ENCODE measurements around the gene ARHGAP4.

ARHGAP4 gene

DNA sequence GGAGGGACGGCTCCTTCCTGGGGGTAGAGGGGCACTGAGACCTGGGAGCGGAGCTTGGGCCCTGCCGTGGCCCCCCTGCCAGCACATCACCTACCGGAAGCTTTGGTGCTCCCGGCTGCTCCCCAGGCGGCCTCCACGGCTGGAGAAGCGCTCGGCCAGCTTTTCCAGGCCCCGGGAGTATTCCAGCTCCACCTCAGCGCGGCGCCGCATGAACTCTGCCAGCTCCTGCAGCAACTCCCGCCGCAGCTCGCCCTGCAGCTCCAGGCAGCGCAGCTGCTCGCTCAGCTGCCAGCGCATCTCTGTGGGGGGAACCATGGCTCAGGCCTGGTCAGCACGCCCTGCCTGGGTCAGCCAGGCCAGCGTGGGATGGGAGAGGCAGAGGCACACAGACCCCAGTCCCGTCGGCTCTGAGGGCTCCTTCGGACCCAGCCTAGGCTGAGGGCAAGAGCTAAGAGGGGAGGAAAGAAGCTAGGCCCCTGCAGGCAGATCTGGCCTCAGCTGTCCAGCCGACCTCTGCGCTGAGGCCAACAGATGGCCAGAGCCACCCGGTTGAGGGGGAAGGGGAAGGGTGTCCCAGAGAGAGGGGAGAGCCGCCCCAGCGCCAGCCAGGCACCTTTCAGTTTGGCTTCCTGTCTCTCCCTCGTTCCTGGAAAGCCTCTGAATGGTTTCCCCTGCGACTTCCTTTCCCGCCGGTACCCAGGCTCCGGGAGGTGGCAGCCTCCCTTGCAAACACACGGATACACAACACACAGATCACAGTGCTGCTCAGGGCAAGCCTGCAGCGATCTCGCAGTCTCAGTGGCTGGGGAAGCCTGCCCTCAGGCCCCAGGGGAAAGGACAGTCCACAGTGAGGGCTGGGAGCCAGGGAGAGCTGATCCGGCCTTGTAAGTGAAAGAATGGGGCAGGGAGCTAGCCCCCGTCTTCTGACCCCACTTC is 4.3 kb downstream of the ARHGAP4 start:
- FAIRE-seq (no peak), DNase-seq (ENCODE audit: insufficient read length, low spot score) (no peak)
- no peak for TF ChIP-seq POLR2A (IDR thresholded peaks at IDR 0.05; ENCODE audit: low read depth, low read length)

DNA sequence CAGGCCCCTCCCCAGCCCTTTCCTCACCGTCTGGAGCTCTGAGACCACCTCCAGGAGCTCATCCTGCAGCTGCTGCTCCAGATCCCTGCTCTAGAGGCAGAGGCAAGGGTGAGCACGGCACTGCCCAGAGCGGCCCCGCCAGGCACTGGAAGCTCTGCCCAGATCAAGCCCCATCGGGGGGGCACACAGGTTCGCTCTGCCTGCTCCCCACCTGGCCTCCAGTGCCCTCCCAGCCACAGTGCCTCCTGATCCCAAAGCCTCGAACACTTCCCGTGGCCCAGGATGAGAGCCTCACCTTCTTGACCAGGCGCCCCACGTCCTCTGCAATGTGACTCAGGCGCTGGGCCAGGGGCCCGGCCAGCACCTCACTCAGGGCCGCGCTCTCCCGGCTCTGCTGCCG is 5.0 kb downstream of the ARHGAP4 start:
- DNase-seq (ENCODE audit: insufficient read length, low spot score) (no peak), FAIRE-seq (no peak)
- TF ChIP-seq POLR2A (IDR thresholded peaks at IDR 0.05; ENCODE audit: low read depth, low read length): no peak

DNA sequence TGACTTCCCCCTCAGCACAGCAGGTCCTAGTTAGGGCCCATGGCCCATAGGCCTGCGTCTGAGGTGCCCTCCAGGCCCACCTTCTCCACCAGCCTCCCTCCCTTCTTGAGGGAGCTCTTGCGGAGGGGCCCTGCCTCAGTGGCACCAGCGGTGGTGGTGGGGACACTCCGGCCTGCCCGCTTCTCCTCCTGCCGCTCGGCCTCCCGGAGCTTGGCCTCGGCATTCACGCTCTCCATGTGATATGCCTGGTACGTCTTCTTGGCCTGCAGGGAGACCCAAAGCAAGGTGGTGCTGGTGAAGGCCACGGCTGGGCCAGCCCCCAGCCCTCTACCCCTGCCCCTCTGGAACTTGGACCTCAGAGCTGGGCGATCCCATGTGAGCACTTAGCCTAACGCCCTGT is 5.5 kb downstream of the ARHGAP4 start:
- DNase-seq (ENCODE audit: insufficient read length, low spot score): no peak
- no peak for TF ChIP-seq POLR2A (IDR thresholded peaks at IDR 0.05; ENCODE audit: low read depth, low read length)
- FAIRE-seq: no peak

DNA sequence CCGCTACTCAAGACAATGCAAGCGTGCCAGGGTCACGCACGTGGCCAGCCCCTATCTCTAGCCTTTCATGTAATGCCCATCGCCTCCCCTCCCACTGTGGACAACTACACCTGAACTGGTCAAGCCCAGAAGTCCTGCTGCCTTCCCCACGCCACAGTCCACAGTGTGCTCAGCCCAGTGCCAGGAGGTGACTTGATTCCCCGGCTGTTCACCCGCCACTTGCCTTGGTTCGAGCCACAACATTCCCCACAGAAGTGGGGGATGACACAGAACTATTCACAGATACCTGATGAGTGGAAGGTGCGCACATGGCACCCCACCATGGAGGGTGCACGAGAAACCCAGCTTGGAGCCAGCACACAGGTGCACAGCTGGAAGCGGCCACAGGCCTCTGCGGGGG is 6.8 kb downstream of the ARHGAP4 start:
- TF ChIP-seq POLR2A (IDR thresholded peaks at IDR 0.05; ENCODE audit: low read depth, low read length): no peak

DNA sequence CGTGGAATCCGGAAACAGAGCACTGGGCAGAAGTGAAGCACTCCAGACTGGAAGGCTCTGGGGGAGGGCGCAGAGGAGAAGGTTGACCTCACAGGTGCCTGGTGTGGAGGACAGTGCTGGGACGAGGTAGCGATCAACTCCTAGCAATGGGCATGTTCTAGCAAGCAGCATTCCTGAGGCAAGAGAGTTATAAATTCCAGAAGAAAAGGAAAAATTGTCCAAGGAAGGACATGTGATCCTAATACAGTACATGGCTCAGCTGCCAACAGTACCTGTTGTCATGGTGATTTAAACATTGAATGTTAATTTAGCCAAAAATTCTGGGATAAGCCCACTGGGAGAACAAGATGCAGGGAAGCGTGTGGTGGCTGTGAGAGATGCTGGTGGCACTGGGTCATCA is 8.2 kb downstream of the ARHGAP4 start:
- no peak for TF ChIP-seq POLR2A (IDR thresholded peaks at IDR 0.05; ENCODE audit: low read depth, low read length)
- DNase-seq (ENCODE audit: insufficient read length, low spot score): no peak
- FAIRE-seq: no peak

More for the DNA sequence above, 6.8 kb downstream of the ARHGAP4 start:
- FAIRE-seq (no peak), DNase-seq (ENCODE audit: insufficient read length, low spot score) (no peak)

DNA sequence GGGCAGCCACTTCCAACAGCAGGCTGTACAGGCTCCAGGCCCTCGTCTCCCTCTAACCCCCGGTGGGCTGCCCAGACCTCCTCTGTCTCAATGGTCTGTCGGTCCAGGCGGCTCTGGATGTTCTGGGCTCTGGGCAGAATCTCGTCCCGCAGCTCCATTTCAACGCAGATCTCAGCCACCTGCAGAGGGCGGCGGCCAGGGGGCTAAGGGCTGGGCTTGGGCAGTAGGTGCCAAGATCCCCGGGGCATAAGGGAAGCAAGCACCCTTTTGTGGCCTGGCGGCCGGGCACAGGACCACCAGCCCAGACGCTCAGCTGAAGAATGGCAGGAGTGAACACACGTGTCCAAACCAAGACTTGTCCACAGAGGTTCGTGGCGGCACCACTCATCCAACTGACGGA is 12.4 kb downstream of the ARHGAP4 start:
- no peak for TF ChIP-seq POLR2A (IDR thresholded peaks at IDR 0.05; ENCODE audit: low read depth, low read length)
- FAIRE-seq: no peak
- no peak for DNase-seq (ENCODE audit: insufficient read length, low spot score)

DNA sequence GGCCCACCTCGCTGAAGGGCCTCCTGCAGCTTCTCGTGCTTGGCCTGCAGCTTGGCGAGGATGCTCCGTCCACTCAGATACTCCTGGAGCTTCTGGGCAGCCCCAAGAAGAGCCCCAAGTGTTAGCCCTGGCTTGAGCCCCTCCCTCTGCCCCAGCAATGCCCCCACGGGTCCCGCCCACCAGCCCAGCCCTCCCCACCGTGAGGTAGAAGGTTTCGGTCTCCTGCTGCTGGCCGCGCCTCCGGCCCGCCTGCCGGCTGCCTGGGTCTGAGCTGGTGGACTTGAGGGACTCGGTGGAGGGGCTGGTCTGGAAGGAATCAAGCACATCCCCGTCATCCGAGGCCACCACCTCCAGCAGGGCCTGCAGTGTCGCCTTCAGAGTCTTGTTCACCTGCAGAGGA is 12.9 kb downstream of the ARHGAP4 start:
- FAIRE-seq: no peak
- no peak for DNase-seq (ENCODE audit: insufficient read length, low spot score)
- TF ChIP-seq POLR2A (IDR thresholded peaks at IDR 0.05; ENCODE audit: low read depth, low read length): no peak

DNA sequence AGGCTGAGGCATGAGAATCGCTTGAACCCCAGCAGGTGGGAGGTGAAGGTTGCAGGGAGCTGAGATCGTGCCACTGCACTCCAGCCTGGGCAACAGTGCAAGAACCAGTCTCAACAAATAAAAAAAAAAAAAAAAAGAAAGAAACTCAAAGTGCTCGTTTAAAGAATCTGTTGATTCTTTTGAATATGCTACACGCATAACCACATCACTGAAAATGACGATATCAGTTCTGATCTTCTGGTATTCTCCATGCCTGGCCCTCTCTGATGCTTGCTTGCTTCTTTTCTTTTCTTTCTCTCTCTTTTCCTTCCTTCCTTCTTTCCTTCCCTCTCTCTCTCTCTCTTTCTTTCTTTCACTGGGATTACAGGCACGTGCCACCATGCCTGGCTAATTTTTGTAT is 14.3 kb downstream of the ARHGAP4 start:
- FAIRE-seq: no peak
- TF ChIP-seq POLR2A (IDR thresholded peaks at IDR 0.05; ENCODE audit: low read depth, low read length): no peak
- DNase-seq (ENCODE audit: insufficient read length, low spot score): no peak

DNA sequence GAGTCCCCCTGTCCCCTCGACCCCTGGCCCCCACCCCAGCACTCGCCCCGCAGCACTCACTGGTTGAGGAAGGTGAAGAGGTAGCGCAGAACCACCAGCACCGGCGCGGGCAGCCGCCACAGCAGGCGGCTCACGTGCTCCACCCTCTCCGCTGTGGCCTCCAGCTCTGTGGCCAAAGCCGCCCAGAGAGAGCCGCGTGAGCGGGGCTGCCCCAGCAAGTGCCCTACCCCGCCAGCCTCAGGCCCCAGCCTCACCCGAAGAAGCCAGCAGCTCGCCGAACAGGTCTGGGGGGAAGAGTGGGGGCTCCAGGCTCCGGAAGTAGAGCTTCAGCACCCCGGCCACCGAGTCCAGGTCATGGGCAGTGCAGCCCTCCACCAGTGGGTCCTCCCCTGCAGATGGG is 15.6 kb downstream of the ARHGAP4 start:
- FAIRE-seq (no peak), DNase-seq (ENCODE audit: insufficient read length, low spot score) (no peak)
- TF ChIP-seq POLR2A (IDR thresholded peaks at IDR 0.05; ENCODE audit: low read depth, low read length): no peak

DNA sequence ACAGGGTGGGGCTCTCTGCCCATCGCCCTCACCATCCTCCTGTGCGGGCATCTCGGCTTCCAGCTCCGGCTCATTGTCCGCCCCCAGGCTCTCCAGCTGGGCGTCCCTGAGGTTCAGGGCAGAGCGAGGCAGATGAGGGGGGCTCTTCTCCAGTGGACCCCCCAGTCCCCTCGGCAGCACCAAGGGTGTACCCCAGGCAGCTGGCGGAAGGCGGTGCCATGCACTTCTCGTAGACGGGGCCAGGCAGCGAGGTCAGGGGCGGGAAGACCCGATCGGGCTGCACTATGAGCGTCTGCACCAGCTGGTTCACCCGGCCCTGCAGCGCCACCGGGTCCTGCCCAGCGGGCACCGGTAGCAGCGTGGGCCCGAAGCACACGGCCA is 16.1 kb downstream of the ARHGAP4 start:
- DNase-seq (ENCODE audit: insufficient read length, low spot score): no peak
- TF ChIP-seq POLR2A (IDR thresholded peaks at IDR 0.05; ENCODE audit: low read depth, low read length): no peak
- no peak for FAIRE-seq

DNA sequence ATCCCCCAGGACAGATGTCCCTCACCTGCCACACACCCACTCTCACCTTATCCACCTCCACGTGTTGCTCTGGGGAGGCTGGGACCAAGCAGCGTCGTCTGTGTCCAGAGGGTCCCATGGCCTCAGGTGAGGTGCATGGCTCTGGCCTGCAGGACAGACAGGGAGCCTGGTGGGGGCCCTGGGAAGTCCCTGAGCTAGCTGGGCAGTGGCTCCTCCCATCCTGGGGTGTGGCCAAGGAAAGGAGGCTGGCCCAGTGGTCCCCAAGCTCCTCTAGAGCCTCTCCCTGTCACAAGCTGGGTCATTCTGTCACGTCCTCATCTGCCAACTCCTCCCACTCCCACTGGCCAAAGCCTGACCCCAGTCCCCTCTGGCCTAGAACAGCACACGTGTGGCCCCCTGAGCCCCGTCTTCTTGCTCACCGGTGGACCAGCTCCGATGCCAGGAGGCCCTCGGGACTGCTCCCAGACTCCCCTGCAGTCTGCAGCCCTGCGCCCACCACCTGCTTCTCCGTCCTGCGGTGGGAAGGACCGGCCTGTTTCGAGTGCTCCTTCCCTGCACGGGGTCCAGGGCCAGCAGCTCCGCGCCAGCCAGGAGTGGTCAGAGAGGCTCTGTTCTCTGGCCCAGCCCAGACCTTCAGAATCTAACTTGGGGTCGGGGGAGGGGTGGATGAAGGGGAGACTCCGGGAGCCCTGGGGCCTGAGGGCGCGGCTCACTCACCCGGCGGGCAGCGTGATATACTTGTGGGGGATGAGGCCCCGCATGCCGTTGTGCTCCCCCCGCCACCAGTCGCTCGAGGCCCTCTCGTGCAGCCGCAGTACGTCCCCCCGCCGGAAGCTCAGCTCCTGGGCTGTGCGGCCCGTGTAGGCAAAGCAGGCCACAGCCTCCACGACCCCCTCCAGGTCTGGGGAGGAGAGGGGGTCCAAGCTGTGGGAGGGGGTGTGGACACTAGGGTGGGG is 16.8 kb downstream of the ARHGAP4 start:
- no peak for TF ChIP-seq POLR2A (IDR thresholded peaks at IDR 0.05; ENCODE audit: low read depth, low read length)
- FAIRE-seq (no peak), DNase-seq (ENCODE audit: insufficient read length, low spot score) (no peak)

DNA sequence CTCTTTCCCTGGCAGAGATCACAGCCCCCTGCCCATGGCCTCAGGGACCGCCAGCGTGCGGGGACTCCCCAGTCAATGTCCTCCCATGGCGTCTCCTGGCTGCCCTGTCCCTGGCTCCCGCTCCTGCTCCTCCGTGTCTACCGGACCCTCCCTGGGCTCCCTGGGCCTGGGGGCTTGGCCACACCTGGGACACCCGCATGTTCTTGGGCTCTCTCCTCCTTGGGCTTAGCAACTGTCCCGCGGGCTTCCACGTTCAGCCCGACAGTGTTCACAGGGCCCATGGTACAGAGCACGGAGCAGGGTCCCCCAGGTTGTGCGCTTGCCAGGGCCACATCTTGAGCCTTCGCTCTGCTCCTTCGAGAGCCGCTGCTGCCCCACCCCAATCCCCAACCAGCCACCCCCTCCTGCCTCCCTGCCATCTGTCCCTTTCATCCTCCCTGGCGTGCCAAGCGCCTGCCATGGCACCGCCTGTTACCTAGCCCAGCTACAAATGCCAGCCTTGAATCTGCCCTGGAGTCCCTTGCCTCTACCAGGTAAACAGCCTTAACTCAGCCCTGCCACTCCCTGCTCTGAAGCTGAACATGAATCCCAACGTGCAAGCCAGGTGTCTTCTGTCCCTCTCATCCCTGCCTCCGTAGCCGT is 17.7 kb downstream of the ARHGAP4 start:
- no peak for FAIRE-seq
- DNase-seq (ENCODE audit: insufficient read length, low spot score): no peak

DNA sequence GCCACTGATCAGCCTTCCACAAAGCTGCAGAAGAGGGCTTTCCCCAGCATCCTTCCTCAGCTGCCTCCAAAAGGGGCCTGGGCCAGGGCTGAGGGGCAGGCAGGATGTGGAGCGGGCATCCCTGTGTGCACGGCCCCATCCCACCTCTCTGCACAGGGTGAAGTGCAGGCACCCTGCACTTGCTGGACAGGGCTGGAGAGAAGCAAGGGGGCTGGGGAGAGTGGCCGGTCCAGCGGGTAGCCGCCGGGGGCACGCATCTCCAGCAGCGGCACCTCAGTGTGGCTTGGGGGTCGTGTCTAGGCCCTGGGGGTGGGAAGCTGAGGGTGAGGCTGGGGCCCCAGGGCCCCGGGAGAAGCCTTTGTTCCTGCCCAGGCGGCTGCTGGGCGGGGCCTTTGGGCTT is 18.6 kb downstream of the ARHGAP4 start:
- DNase-seq (ENCODE audit: insufficient read length, low spot score) (no peak), FAIRE-seq (no peak)
- no peak for TF ChIP-seq POLR2A (IDR thresholded peaks at IDR 0.05; ENCODE audit: low read depth, low read length)

More for the DNA sequence above, 17.7 kb downstream of the ARHGAP4 start:
- no peak for TF ChIP-seq POLR2A (IDR thresholded peaks at IDR 0.05; ENCODE audit: low read depth, low read length)

Measured in H54 (cell line).